DOHH2 (cell line): ENCODE measurements around the gene CORO1C.

ENCODE experiments used
- H3F3A ChIP-seq: fragments of 200-600 bp; sonication (generic), shearing (Covaris generic); 2 replicates; pipeline ENCODE4 v1.6.0; 2016; ENCODE audit warnings: antibody characterized with exemption, mild to moderate bottlenecking; ENCODE audit not compliant: control insufficient read depth, insufficient read depth
- H3K27ac ChIP-seq: fragments of 200-600 bp; sonication (generic); 2 replicates; pipeline ENCODE4 v1.5.1; 2014; ENCODE audit warnings: low read depth, mild to moderate bottlenecking, low read length, moderate library complexity
- H3K27me3 ChIP-seq: fragments of 200-600 bp; sonication (generic); 2 replicates; pipeline ENCODE4 v1.6.1; 2014; ENCODE audit warnings: mild to moderate bottlenecking, low read length, mixed read lengths; ENCODE audit not compliant: control insufficient read depth
- H3K36me3 ChIP-seq: fragments of 200-600 bp; sonication (generic); 2 replicates; pipeline ENCODE4 v1.6.1; 2014; ENCODE audit warnings: mild to moderate bottlenecking, low read length, moderate library complexity, mixed read lengths; ENCODE audit not compliant: control insufficient read depth
- H3K4me1 ChIP-seq: fragments of 200-600 bp; sonication (generic); 2 replicates; pipeline ENCODE4 v1.6.1; 2014; ENCODE audit warnings: mild to moderate bottlenecking, low read length, mixed read lengths; ENCODE audit not compliant: control insufficient read depth
- H3K4me2 ChIP-seq: fragments of 200-600 bp; sonication (generic); 2 replicates; pipeline ENCODE4 v1.6.0; 2014; ENCODE audit warnings: mild to moderate bottlenecking, low read length, moderate library complexity
- H3K4me3 ChIP-seq: fragments of 200-600 bp; sonication (generic); 2 replicates; pipeline ENCODE4 v1.5.1; 2014; ENCODE audit warnings: mild to moderate bottlenecking, low read length, mixed read lengths
- H3K79me2 ChIP-seq: fragments of 200-600 bp; sonication (generic); 2 replicates; pipeline ENCODE4 v1.6.1; 2014; ENCODE audit warnings: mild to moderate bottlenecking, low read length, mixed read lengths; ENCODE audit not compliant: control insufficient read depth
- H3K9me2 ChIP-seq: fragments of 200-600 bp; sonication (generic); replicated peaks from 2 replicates; pipeline ENCODE4 v1.6.1; 2014; ENCODE audit warnings: mild to moderate bottlenecking, low read length, mixed read lengths; ENCODE audit not compliant: control insufficient read depth
- H3K9me3 ChIP-seq: fragments of 200-600 bp; sonication (generic); 2 replicates; pipeline ENCODE4 v1.6.1; 2014; ENCODE audit warnings: antibody characterized with exemption, low read length, mixed read lengths; ENCODE audit not compliant: control insufficient read depth, insufficient read depth
- H4K20me1 ChIP-seq: fragments of 200-600 bp; sonication (generic); 2 replicates; pipeline ENCODE4 v1.6.0; 2014; ENCODE audit warnings: low read depth, mild to moderate bottlenecking, antibody characterized with exemption, low read length, moderate library complexity; ENCODE audit not compliant: control insufficient read depth, insufficient read depth
- CTCF ChIP-seq: fragments of 200-600 bp; sonication (generic); IDR thresholded peaks from one replicate; pipeline ENCODE4 v1.5.1; 2014; ENCODE audit warnings: antibody characterized with exemption, mild to moderate bottlenecking, low read depth, low read length; ENCODE audit not compliant: poor library complexity, severe bottlenecking
- EZH2phosphoT487 ChIP-seq: fragments of 200-600 bp; sonication (generic); IDR thresholded peaks from 2 replicates; pipeline ENCODE4 v1.6.1; 2017; ENCODE audit warnings: borderline replicate concordance, mild to moderate bottlenecking, antibody characterized with exemption, low read length, moderate library complexity, mixed read lengths

CORO1C gene

GRCh38 chr12:108689314-108690190 is 41.8 kb downstream of the CORO1C start:
- Histone ChIP-seq H3K27ac (peak overlapping the region; percentile 15; the same call in 1 of the 2 replicates), H3F3A (peaks cover 5% of the 10 kb centered on the region; the same call in 1 of the 2 replicates), H3K4me1 (peaks cover 49% of the 10 kb centered on the region), H3K27me3 (no peaks in the 10 kb centered on the region), H3K9me2 (no peaks in the 10 kb centered on the region), H4K20me1 (no peaks in the 10 kb centered on the region), H3K9me3 (no peaks in the 10 kb centered on the region), H3K4me3 (peak overlapping the region; percentile 25), H3K4me2 (peak overlapping the region; percentile 78), H3K79me2 (no peaks in the 10 kb centered on the region), H3K36me3 (no peaks in the 10 kb centered on the region)
- TF ChIP-seq EZH2phosphoT487, result no peak
- peak; percentile 42 for TF ChIP-seq CTCF

- H3F3A ChIP-seq, result peaks cover 5% of the 10 kb centered on the region; the same call in 1 of the 2 replicates
- no peaks in the 10 kb centered on the region for H3K9me2 ChIP-seq
- H3K27ac ChIP-seq, result no peak overlapping the region
- no peaks in the 10 kb centered on the region for H3K36me3 ChIP-seq
- no peaks in the 10 kb centered on the region for H3K79me2 ChIP-seq
- H4K20me1 ChIP-seq, result no peaks in the 10 kb centered on the region
- H3K4me1 ChIP-seq, result peaks cover 42% of the 10 kb centered on the region
- H3K27me3 ChIP-seq, result no peaks in the 10 kb centered on the region
- H3K9me3 ChIP-seq, result no peaks in the 10 kb centered on the region
- H3K4me3 ChIP-seq, result no peak overlapping the region
- no peak for TF ChIP-seq EZH2phosphoT487
- no peak for TF ChIP-seq CTCF
- no peak overlapping the region for H3K4me2 ChIP-seq
Observed at GRCh38 chr12:108686780-108687179, 44.5 kb downstream of the CORO1C start.

GRCh38 chr12:108685469-108686260 is 45.7 kb downstream of the CORO1C start:
- Histone ChIP-seq H3K4me2 (no peak overlapping the region), H3K27ac (no peak overlapping the region), H3K36me3 (no peaks in the 10 kb centered on the region), H3K79me2 (no peaks in the 10 kb centered on the region), H3K27me3 (no peaks in the 10 kb centered on the region), H4K20me1 (no peaks in the 10 kb centered on the region), H3F3A (peaks cover 4% of the 10 kb centered on the region; the same call in 1 of the 2 replicates), H3K9me2 (no peaks in the 10 kb centered on the region), H3K4me1 (peaks cover 30% of the 10 kb centered on the region), H3K4me3 (no peak overlapping the region), H3K9me3 (no peaks in the 10 kb centered on the region)
- TF ChIP-seq EZH2phosphoT487 (no peak), CTCF (no peak)
